Transverse colon (tissue), 4 donors: Measurements from ENCODE around the gene POC1A. TPM values are rescaled to one million over a fixed set of nuclear protein-coding genes. Genes with fewer than 3 reads are reported as not detected.

ENCODE experiments used
- DNase-seq: peaks from one replicate; pipeline ENCODE4 v3.0.0-alpha.2; 2019
- H3K27ac ChIP-seq, 4 donors: fragments of 200-600 bp; sonication (generic); 2 replicates each; pipeline ENCODE4 v1.5.1; 2016 to 2018; ENCODE audit warnings: inconsistent platforms in 4 of 4
- H3K27me3 ChIP-seq: fragments of 200-600 bp; sonication (generic); 2 replicates; pipeline ENCODE4 v1.5.1; 2017; ENCODE audit warnings: inconsistent platforms
- H3K36me3 ChIP-seq, 4 donors: fragments of 200-600 bp; sonication (generic); 2 replicates each; pipeline ENCODE4 v1.5.1; 2017 to 2019; ENCODE audit warnings: inconsistent platforms in 4 of 4
- H3K4me1 ChIP-seq, 4 donors: fragments of 200-600 bp; sonication (generic); 2 replicates each; pipeline ENCODE4 v1.5.1; 2017 to 2020; ENCODE audit warnings: inconsistent platforms in 4 of 4
- H3K4me3 ChIP-seq, 4 donors: fragments of 200-600 bp; sonication (generic); 1 replicate in 1 of 4; 2 replicates in 3 of 4; pipeline versions ENCODE4 v1.5.1 to v1.6.1; 2017 to 2019; ENCODE audit warnings: inconsistent platforms in 4 of 4
- H3K9me3 ChIP-seq, 2 donors: fragments of 200-600 bp; sonication (generic); 2 replicates each; pipeline ENCODE4 v1.5.1; 2017 to 2019; ENCODE audit warnings: inconsistent platforms in 2 of 2
- CTCF ChIP-seq, 5 experiments: fragments of 200-600 bp in 3 of 5; fragments of 450-650 bp in 2 of 5; sonication (generic) in 3 of 5; IDR thresholded peaks; 1 replicate in 2 of 5; 2 replicates in 3 of 5; pipeline ENCODE4 v1.5.1; 2016 to 2017; ENCODE audit warnings: antibody characterized with exemption in 5 of 5, inconsistent platforms in 3 of 5, mild to moderate bottlenecking in 2 of 5, moderate library complexity in 1 of 5
- EP300 ChIP-seq: sonication (generic); formaldehyde crosslinking; IDR thresholded peaks from one replicate; pipeline ENCODE4 v1.6.1; 2017; ENCODE audit warnings: antibody characterized with exemption, low read depth
- POLR2A ChIP-seq: fragments of 450-650 bp; IDR thresholded peaks from one replicate; pipeline ENCODE4 v1.6.1; 2016; ENCODE audit warnings: antibody characterized with exemption, mild to moderate bottlenecking, moderate library complexity
- POLR2AphosphoS5 ChIP-seq, 3 donors: sonication (generic); formaldehyde crosslinking; IDR thresholded peaks; one replicate each; pipeline ENCODE4 v1.6.1; 2016; ENCODE audit warnings: antibody characterized with exemption in 3 of 3
- WGBS, 2 donors: methylation state at CpG; one replicate each; pipeline ENCODE4 v1.1.5; 2018; ENCODE audit warnings: low coverage in 1 of 2; 5-methylcytosine and 5-hydroxymethylcytosine counted together
- in situ Hi-C, 4 donors: fragments of 200-750 bp; cut with MboI; loops; one replicate each; pipeline versions ENCODE4 v1.15.0 to v1.15.1; 2017; ENCODE audit warnings: low sequenced_read_pairs in 3 of 4, low pct_ligation_motif_present in 1 of 4, low pct_unique_long_range_greater_than_20kb in 1 of 4
- intact Hi-C: fragments of 100-400 bp; cut with DNase I; formaldehyde crosslinking; loops from one replicate; pipeline ENCODE4 v1.15.1; 2023; ENCODE audit warnings: low total_unique reads
- total RNA-seq, 4 donors: library from RNA; depleted of rRNA; stranded (reverse); fragments of >200 nt; gene quantifications; one replicate each; pipeline ENCODE4 v1.1.0, GENCODE V29; 2016

The POC1A gene
- total RNA-seq, 4 donors from 2014 or later: 0.80 to 3.1 (median 2.2) TPM; not detected in 1

- Histone ChIP-seq H3K4me3 (no peak overlapping the region), H3K27me3 (no peaks in the 10 kb centered on the region), H3K4me1 (no peaks in the 10 kb centered on the region), H3K27ac (no peak overlapping the region), H3K36me3 (no peaks in the 10 kb centered on the region), H3K9me3 (no peaks in the 10 kb centered on the region)
- intact Hi-C loops: no loop called here
- 86% methylated on average over 4 of the region's 4 CpGs; no CpG with 5 or more reads in 1 of the 2 donors for WGBS, 2 donors
- no peak for TF ChIP-seq EP300
- no peak for TF ChIP-seq CTCF (IDR thresholded peaks at IDR 0.05)
- no peak for TF ChIP-seq POLR2A
- TF ChIP-seq POLR2AphosphoS5 (IDR thresholded peaks at IDR 0.05): no peak
- in situ Hi-C loops: no loop called here
- DNase-seq: no peak
These were observed 18.9 kb downstream of the POC1A start for GRCh38 chr3:52135332-52135731.

GRCh38 chr3:52134761-52135160, 19.5 kb downstream of the POC1A start:
- H3K27me3 ChIP-seq: no peaks in the 10 kb centered on the region
- WGBS, 2 donors: 84% methylated on average over 3 of the region's 3 CpGs; no CpG with 5 or more reads in 1 of the 2 donors
- intact Hi-C loops: no loop called here
- no peaks in the 10 kb centered on the region for H3K36me3 ChIP-seq
- no peaks in the 10 kb centered on the region for H3K9me3 ChIP-seq
- no peak overlapping the region for H3K4me3 ChIP-seq
- TF ChIP-seq CTCF (IDR thresholded peaks at IDR 0.05) (no peak), POLR2AphosphoS5 (IDR thresholded peaks at IDR 0.05) (no peak), EP300 (no peak), POLR2A (no peak)
- H3K27ac ChIP-seq: no peak overlapping the region
- in situ Hi-C loops: no loop called here
- DNase-seq: no peak
- no peaks in the 10 kb centered on the region for H3K4me1 ChIP-seq

GRCh38 chr3:52132930-52133329, 21.3 kb downstream of the POC1A start:
- intact Hi-C loops: no loop called here
- H3K4me1 ChIP-seq: no peaks in the 10 kb centered on the region
- DNase-seq: no peak
- H3K4me3 ChIP-seq: no peak overlapping the region
- WGBS, 2 donors: 79 to 97% methylated on average over 3 to 8 of the region's 8 CpGs
- H3K36me3 ChIP-seq: no peaks in the 10 kb centered on the region
- TF ChIP-seq CTCF (IDR thresholded peaks at IDR 0.05) (no peak), POLR2A (no peak), POLR2AphosphoS5 (IDR thresholded peaks at IDR 0.05) (no peak), EP300 (no peak)
- in situ Hi-C loops: no loop called here
- H3K9me3 ChIP-seq: no peaks in the 10 kb centered on the region
- no peak overlapping the region for H3K27ac ChIP-seq
- H3K27me3 ChIP-seq: no peaks in the 10 kb centered on the region

GRCh38 chr3:52132041-52132440, 22.2 kb downstream of the POC1A start:
- H3K27me3 ChIP-seq: no peaks in the 10 kb centered on the region
- DNase-seq: no peak
- H3K9me3 ChIP-seq: no peaks in the 10 kb centered on the region
- no peak overlapping the region for H3K27ac ChIP-seq
- 89% methylated on average over 1 of the region's 1 CpG; no CpG with 5 or more reads in 1 of the 2 donors for WGBS, 2 donors
- no peaks in the 10 kb centered on the region for H3K4me1 ChIP-seq
- TF ChIP-seq EP300: no peak
- no peak for TF ChIP-seq CTCF (IDR thresholded peaks at IDR 0.05)
- no peak for TF ChIP-seq POLR2A
- TF ChIP-seq POLR2AphosphoS5 (IDR thresholded peaks at IDR 0.05): no peak
- H3K4me3 ChIP-seq: no peak overlapping the region
- H3K36me3 ChIP-seq: no peaks in the 10 kb centered on the region
- in situ Hi-C loops: no loop called here
- intact Hi-C loops: no loop called here
